SU-DHL-6 (cell line): ENCODE results near the gene MSX1.

Source experiments
- H2AFZ ChIP-seq: fragments of 200-600 bp; sonication (generic); 2 replicates; pipeline ENCODE4 v1.6.1; 2014; ENCODE audit warnings: low read depth, mild to moderate bottlenecking, moderate library complexity, mixed read lengths, antibody characterized with exemption, low read length; ENCODE audit not compliant: severe bottlenecking
- H3F3A ChIP-seq: fragments of 200-600 bp; shearing (Covaris generic); 2 replicates; pipeline ENCODE4 v1.6.0; 2016; ENCODE audit warnings: antibody characterized with exemption, mild to moderate bottlenecking; ENCODE audit not compliant: insufficient read depth
- H3K27ac ChIP-seq: fragments of 200-600 bp; sonication (generic); 2 replicates; pipeline ENCODE4 v1.5.1; 2016; ENCODE audit warnings: low read depth, mild to moderate bottlenecking, low read length, moderate library complexity, mixed read lengths
- H3K27me3 ChIP-seq: fragments of 200-600 bp; sonication (generic), shearing (Covaris generic); 2 replicates; pipeline ENCODE4 v1.6.0; 2014; ENCODE audit warnings: mild to moderate bottlenecking, low read length
- H3K36me3 ChIP-seq: fragments of 200-600 bp; sonication (generic); 2 replicates; pipeline ENCODE4 v1.6.1; 2014; ENCODE audit warnings: mild to moderate bottlenecking, low read length, mixed read lengths
- H3K4me2 ChIP-seq: fragments of 300-600, 200-600 bp; shearing (Covaris generic), sonication (generic); 2 replicates; pipeline ENCODE4 v1.6.0; 2014; ENCODE audit warnings: low read length, low read depth, mild to moderate bottlenecking; ENCODE audit not compliant: poor library complexity, severe bottlenecking
- H3K4me3 ChIP-seq: fragments of 200-600 bp; sonication (generic); 2 replicates; pipeline ENCODE4 v1.5.1; 2014; ENCODE audit warnings: antibody characterized with exemption, low read length, mild to moderate bottlenecking, mixed read lengths; ENCODE audit not compliant: insufficient read depth, poor library complexity, severe bottlenecking
- H3K79me2 ChIP-seq: fragments of 200-600 bp; sonication (generic); 2 replicates; pipeline ENCODE4 v1.6.1; 2014; ENCODE audit warnings: mild to moderate bottlenecking, low read length, moderate library complexity; ENCODE audit not compliant: insufficient read depth
- H3K9ac ChIP-seq: fragments of 200-600 bp; sonication (generic); 2 replicates; pipeline ENCODE4 v1.7.0; 2014; ENCODE audit warnings: mild to moderate bottlenecking, low read length
- H3K9me2 ChIP-seq: fragments of 200-600 bp; sonication (generic); replicated peaks from 2 replicates; pipeline ENCODE4 v1.6.1; 2014; ENCODE audit warnings: low read length; ENCODE audit not compliant: insufficient read depth
- H3K9me3 ChIP-seq: fragments of 200-600 bp; sonication (generic); 2 replicates; pipeline ENCODE4 v1.6.1; 2014; ENCODE audit warnings: low read length, mixed read lengths; ENCODE audit not compliant: insufficient read depth
- H4K20me1 ChIP-seq: fragments of 200-600 bp; sonication (generic); 2 replicates; pipeline ENCODE4 v1.6.1; 2014; ENCODE audit warnings: low read depth, mild to moderate bottlenecking, antibody characterized with exemption, low read length, moderate library complexity, mixed read lengths
- CTCF ChIP-seq: fragments of 200-600 bp; sonication (generic); IDR thresholded peaks from one replicate; pipeline ENCODE4 v1.5.1; 2017; ENCODE audit warnings: antibody characterized with exemption, mild to moderate bottlenecking, low read length, moderate library complexity; ENCODE audit not compliant: insufficient read depth, poor library complexity, severe bottlenecking
- EZH2phosphoT487 ChIP-seq: fragments of 200-600 bp; sonication (generic), shearing (Covaris generic); conservative IDR thresholded peaks from 2 replicates; pipeline ENCODE4 v1.6.1; 2018; ENCODE audit warnings: mild to moderate bottlenecking, antibody characterized with exemption, low read length, moderate library complexity, mixed read lengths

MSX1 gene

GRCh38 chr4:4860600-4861389, 1.3 kb downstream of the MSX1 start:
- H3K9ac ChIP-seq, result no peak overlapping the region

GRCh38 chr4:4861390-4862018, 2.0 kb downstream of the MSX1 start:
- Histone ChIP-seq H3K79me2 (no peaks in the 10 kb centered on the region), H4K20me1 (no peaks in the 10 kb centered on the region), H3F3A (no peaks in the 10 kb centered on the region), H3K36me3 (no peaks in the 10 kb centered on the region), H2AFZ (no peak overlapping the region), H3K4me3 (no peak overlapping the region), H3K9ac (no peak overlapping the region), H3K27me3 (no peaks in the 10 kb centered on the region), H3K9me3 (no peaks in the 10 kb centered on the region), H3K9me2 (no peaks in the 10 kb centered on the region), H3K27ac (no peak overlapping the region), H3K4me2 (no peak overlapping the region)
- no peak for TF ChIP-seq CTCF
- TF ChIP-seq EZH2phosphoT487, result no peak

More at GRCh38 chr4:4860600-4861389, 1.3 kb downstream of the MSX1 start:
- no peak overlapping the region for H3K4me2 ChIP-seq
- H3K27ac ChIP-seq, result no peak overlapping the region
- H4K20me1 ChIP-seq, result no peaks in the 10 kb centered on the region
- TF ChIP-seq EZH2phosphoT487 (no peak), CTCF (no peak)
- H3K4me3 ChIP-seq, result no peak overlapping the region
- no peaks in the 10 kb centered on the region for H3F3A ChIP-seq
- H3K27me3 ChIP-seq, result no peaks in the 10 kb centered on the region
- no peak overlapping the region for H2AFZ ChIP-seq
- H3K9me2 ChIP-seq, result no peaks in the 10 kb centered on the region
- no peaks in the 10 kb centered on the region for H3K79me2 ChIP-seq
- no peaks in the 10 kb centered on the region for H3K9me3 ChIP-seq
- H3K36me3 ChIP-seq, result no peaks in the 10 kb centered on the region

- no peak overlapping the region for H2AFZ ChIP-seq
- no peaks in the 10 kb centered on the region for H3K9me3 ChIP-seq
- no peaks in the 10 kb centered on the region for H3K9me2 ChIP-seq
- TF ChIP-seq CTCF, result no peak
- TF ChIP-seq EZH2phosphoT487, result no peak
- no peaks in the 10 kb centered on the region for H3F3A ChIP-seq
- H3K4me2 ChIP-seq, result no peak overlapping the region
- H3K79me2 ChIP-seq, result no peaks in the 10 kb centered on the region
- no peak overlapping the region for H3K4me3 ChIP-seq
- H3K27ac ChIP-seq, result no peak overlapping the region
- no peaks in the 10 kb centered on the region for H4K20me1 ChIP-seq
- no peak overlapping the region for H3K9ac ChIP-seq
- H3K36me3 ChIP-seq, result no peaks in the 10 kb centered on the region
- H3K27me3 ChIP-seq, result no peaks in the 10 kb centered on the region
Measured at GRCh38 chr4:4862071-4862551, 2.6 kb downstream of the MSX1 start.
